ENCODE measurements around the gene HS2ST1. TPM values are rescaled to one million over a fixed set of nuclear protein-coding genes. Genes with fewer than 3 reads are reported as not detected.

Gene HS2ST1
- total RNA-seq, 4 donors from 2014 or later: 13.2 to 19.6 (median 16.7) TPM

DNA sequence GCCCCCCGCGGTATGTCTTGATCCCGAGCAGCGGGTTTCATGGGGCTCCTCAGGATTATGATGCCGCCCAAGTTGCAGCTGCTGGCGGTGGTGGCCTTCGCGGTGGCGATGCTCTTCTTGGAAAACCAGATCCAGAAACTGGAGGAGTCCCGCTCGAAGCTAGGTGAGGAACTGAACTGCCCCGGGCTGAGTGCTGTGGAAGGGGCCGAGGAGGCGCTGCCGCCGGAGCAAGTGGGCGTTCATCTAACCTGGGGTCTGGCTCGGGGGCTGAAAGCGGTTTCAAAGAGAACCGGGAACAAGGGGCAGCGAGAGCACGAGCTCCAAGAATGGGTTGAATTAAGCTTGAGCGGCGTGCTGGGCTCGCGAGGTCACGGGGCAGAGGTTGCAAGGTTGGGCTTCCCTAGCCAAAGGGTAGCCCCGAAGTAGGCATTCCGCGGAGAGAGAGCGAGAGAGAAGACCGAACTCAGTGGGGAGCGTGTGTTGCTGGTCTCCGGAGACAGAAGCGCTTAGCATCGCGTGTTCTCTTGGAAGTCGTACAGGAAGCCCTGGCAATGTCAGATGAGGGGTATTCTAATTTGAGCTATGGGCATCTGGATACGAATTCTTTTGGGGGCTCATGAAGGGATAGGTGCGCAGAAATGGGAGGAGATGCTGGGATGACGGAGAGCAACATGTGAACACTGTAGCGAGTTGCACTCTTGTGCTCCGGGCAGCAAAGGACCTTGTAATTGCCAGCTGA lies 732 bp downstream of the HS2ST1 start:
- peak overlapping the region; percentile 64 to 84 (median 79) for H3K27ac ChIP-seq
- peaks cover 23 to 31% of the 10 kb centered on the region in 2 donors for H3K4me1 ChIP-seq
- TF ChIP-seq, protein P1, sequence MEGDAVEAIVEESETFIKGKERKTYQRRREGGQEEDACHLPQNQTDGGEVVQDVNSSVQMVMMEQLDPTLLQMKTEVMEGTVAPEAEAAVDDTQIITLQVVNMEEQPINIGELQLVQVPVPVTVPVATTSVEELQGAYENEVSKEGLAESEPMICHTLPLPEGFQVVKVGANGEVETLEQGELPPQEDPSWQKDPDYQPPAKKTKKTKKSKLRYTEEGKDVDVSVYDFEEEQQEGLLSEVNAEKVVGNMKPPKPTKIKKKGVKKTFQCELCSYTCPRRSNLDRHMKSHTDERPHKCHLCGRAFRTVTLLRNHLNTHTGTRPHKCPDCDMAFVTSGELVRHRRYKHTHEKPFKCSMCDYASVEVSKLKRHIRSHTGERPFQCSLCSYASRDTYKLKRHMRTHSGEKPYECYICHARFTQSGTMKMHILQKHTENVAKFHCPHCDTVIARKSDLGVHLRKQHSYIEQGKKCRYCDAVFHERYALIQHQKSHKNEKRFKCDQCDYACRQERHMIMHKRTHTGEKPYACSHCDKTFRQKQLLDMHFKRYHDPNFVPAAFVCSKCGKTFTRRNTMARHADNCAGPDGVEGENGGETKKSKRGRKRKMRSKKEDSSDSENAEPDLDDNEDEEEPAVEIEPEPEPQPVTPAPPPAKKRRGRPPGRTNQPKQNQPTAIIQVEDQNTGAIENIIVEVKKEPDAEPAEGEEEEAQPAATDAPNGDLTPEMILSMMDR (IDR thresholded peaks at IDR 0.05): no peak
- peak in 1 of 2 donors; percentile 45 for TF ChIP-seq POLR2A (IDR thresholded peaks at IDR 0.05)
- no peaks in the 10 kb centered on the region for H3K9me3 ChIP-seq
- H3K27me3 ChIP-seq: no peaks in the 10 kb centered on the region
- intact Hi-C loops (cut with DNase I): no loop called here
- H3K4me3 ChIP-seq (replicated peaks in 1 of 3): peak overlapping the region; percentile 57 to 75 (median 58)
- H3K36me3 ChIP-seq: no peaks in the 10 kb centered on the region
- WGBS, 2 donors: 1% methylated on average over 40 to 41 of the region's 43 CpGs
- peak; percentile 53 to 60 for DNase-seq

DNA sequence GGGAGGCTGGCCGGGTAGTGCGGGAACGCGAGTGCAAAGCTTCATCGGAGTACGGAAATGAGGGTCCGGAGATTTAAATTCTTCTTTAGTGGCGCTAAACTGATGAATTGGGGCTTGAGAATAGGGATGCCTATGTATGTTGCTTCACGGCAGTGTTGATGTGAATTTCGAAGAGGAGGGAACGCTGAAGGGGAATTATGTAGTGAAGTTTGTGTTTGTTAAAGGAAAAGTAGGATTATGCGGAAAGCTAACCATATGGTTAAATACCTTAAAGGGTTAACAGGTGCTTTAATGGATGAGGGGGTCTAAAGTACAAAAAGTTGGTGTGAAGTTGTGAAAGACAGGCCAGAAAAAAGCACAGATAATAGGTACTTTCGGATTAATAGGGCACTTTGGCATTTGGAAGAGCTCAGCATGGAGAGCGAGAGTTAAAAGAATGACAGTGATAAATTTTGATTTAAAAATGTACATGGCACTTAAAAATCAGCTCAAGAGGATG lies 1.4 kb downstream of the HS2ST1 start:
- intact Hi-C loops (cut with DNase I): no loop called here
- TF ChIP-seq, protein P1 (IDR thresholded peaks at IDR 0.05): no peak
- no peak for TF ChIP-seq POLR2A (IDR thresholded peaks at IDR 0.05)
- H3K27me3 ChIP-seq: no peaks in the 10 kb centered on the region
- no peaks in the 10 kb centered on the region for H3K36me3 ChIP-seq
- H3K9me3 ChIP-seq: no peaks in the 10 kb centered on the region
- peaks cover 28 to 31% of the 10 kb centered on the region in 2 donors for H3K4me1 ChIP-seq
- peak overlapping the region in 2 of 3 donors; percentile 79 to 84 for H3K27ac ChIP-seq
- no peak for DNase-seq
- 9 to 12% methylated on average over 14 of the region's 14 CpGs for WGBS, 2 donors
- peak overlapping the region; percentile 57 to 75 (median 58) for H3K4me3 ChIP-seq (replicated peaks in 1 of 3)

DNA sequence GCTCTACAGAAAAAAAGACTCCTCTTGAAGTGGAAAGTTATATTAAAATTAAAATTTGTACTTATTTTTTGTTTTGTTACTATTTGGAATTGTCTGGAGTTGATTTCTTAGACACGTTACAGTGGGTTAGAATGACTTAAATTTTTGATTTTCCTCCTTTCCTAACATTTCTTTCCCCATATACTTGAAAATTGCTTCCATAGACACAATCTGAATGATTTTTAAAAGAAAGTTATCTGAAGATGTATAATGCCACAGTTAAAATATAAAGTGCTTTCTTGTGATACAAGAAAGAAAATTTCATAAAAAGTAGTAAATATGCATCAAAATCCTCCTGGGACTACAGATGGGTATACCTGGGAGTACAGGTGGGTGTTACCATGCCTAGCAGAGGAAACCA lies 2.3 kb downstream of the HS2ST1 start:
- 94 to 97% methylated on average over 1 of the region's 1 CpG for WGBS, 2 donors
- no peaks in the 10 kb centered on the region for H3K36me3 ChIP-seq
- no peak overlapping the region for H3K4me3 ChIP-seq (replicated peaks in 1 of 3)
- no peak overlapping the region for H3K27ac ChIP-seq
- no peaks in the 10 kb centered on the region for H3K27me3 ChIP-seq
- no peaks in the 10 kb centered on the region for H3K9me3 ChIP-seq
- TF ChIP-seq, protein P1 (IDR thresholded peaks at IDR 0.05): no peak
- no peak for TF ChIP-seq POLR2A (IDR thresholded peaks at IDR 0.05)
- peaks cover 22 to 23% of the 10 kb centered on the region in 2 donors for H3K4me1 ChIP-seq
- intact Hi-C loops (cut with DNase I): no loop called here
- no peak for DNase-seq

DNA sequence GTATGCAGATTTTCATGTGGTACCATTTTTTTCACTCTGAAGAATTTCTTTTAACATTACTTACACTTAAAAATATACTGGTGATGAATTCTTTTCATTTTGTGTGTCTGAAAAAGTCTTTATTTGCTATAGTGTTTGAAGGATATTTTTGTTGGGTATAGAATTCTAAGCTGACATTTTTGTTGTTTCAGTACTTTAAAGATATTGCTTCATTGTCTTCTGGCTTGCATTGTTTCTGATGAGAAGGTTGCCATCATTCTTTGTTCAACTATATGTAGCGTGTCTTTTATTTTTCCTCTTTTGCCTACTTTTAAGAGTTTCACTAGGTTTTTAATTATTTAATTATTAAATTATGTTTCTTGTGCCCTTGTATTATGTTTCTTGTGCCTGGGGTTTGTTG lies 8.0 kb downstream of the HS2ST1 start:
- intact Hi-C loops (cut with DNase I): no loop called here

More for the DNA sequence above, 8.0 kb downstream of the HS2ST1 start:
- H3K27me3 ChIP-seq: no peaks in the 10 kb centered on the region
- no peak overlapping the region for H3K4me3 ChIP-seq (replicated peaks in 1 of 3)
- 98% methylated on average over 1 of the region's 1 CpG for WGBS, 2 donors
- no peak for TF ChIP-seq POLR2A (IDR thresholded peaks at IDR 0.05)
- TF ChIP-seq, protein P1 (IDR thresholded peaks at IDR 0.05): no peak
- peaks cover 0 to 5% of the 10 kb centered on the region in 2 donors for H3K4me1 ChIP-seq
- DNase-seq: no peak
- H3K36me3 ChIP-seq: no peaks in the 10 kb centered on the region
- no peak overlapping the region for H3K27ac ChIP-seq
- no peaks in the 10 kb centered on the region for H3K9me3 ChIP-seq

All from thyroid gland (tissue), 4 donors.